ENCODE results near the gene ACTL6A.
A peak's percentile ranks its signal among the peaks of the same experiment; 100 is the strongest.
"Not testable (repeated sequence)": the region's sequence is repeated elsewhere in the genome, so short reads cannot be mapped to it uniquely, and the experiment has no call there.

ACTL6A gene

GRCh38 chr3:179562591-179563270 is at the start of gene ACTL6A:
TSS of gene ACTL6A (plus strand) at chr3:179562926. CDS start at chr3:179563093, 167 bp downstream.
- H3K27ac Mint-ChIP-seq: peak within 1 kb of the TSS; percentile 99

GRCh38 chr3:179513862-179514261 is 48.9 kb upstream of the ACTL6A start:
- Mint-ChIP-seq H3K4me1 (ENCODE audit: low read depth) (no peaks in the 10 kb centered on the region), H3K27me3 (peaks cover 4% of the 10 kb centered on the region), H3K9me3 (peaks cover 4% of the 10 kb centered on the region), H3K27ac (no peak overlapping the region), H3K4me3 (no peak overlapping the region), H3K36me3 (ENCODE audit: low read depth) (no peaks in the 10 kb centered on the region)

More at GRCh38 chr3:179562591-179563270, at the start of gene ACTL6A:
- no peaks in the 10 kb centered on the region for H3K36me3 Mint-ChIP-seq (ENCODE audit: low read depth)
- H3K4me1 Mint-ChIP-seq (ENCODE audit: low read depth): peaks cover 34% of the 10 kb centered on the region
- H3K27me3 Mint-ChIP-seq: peaks cover 7% of the 10 kb centered on the region
- H3K4me3 Mint-ChIP-seq: peak within 1 kb of the TSS; percentile 98
- H3K9me3 Mint-ChIP-seq: no peaks in the 10 kb centered on the region

- H3K4me3 Mint-ChIP-seq; H3K27me3 Mint-ChIP-seq; H3K4me1 Mint-ChIP-seq (ENCODE audit: low read depth): not testable (repeated sequence)
Observed at GRCh38 chr3:179516461-179517251, 46.1 kb upstream of the ACTL6A start.

GRCh38 chr3:179526482-179526881 is 36.2 kb upstream of the ACTL6A start:
- H3K4me3 Mint-ChIP-seq: no peak overlapping the region
- no peaks in the 10 kb centered on the region for H3K36me3 Mint-ChIP-seq (ENCODE audit: low read depth)
- no peaks in the 10 kb centered on the region for H3K4me1 Mint-ChIP-seq (ENCODE audit: low read depth)
- peaks cover 4% of the 10 kb centered on the region for H3K27me3 Mint-ChIP-seq
- H3K27ac Mint-ChIP-seq: no peak overlapping the region
- no peaks in the 10 kb centered on the region for H3K9me3 Mint-ChIP-seq

More at GRCh38 chr3:179516461-179517251, 46.1 kb upstream of the ACTL6A start:
- H3K27ac Mint-ChIP-seq; H3K36me3 Mint-ChIP-seq (ENCODE audit: low read depth); H3K9me3 Mint-ChIP-seq: not testable (repeated sequence)

- H3K4me1 Mint-ChIP-seq (ENCODE audit: low read depth): no peaks in the 10 kb centered on the region
- H3K4me3 Mint-ChIP-seq: no peak overlapping the region
- no peak overlapping the region for H3K27ac Mint-ChIP-seq
- H3K36me3 Mint-ChIP-seq (ENCODE audit: low read depth): no peaks in the 10 kb centered on the region
- peaks cover 4% of the 10 kb centered on the region for H3K27me3 Mint-ChIP-seq
- no peaks in the 10 kb centered on the region for H3K9me3 Mint-ChIP-seq
Observed at GRCh38 chr3:179526989-179527391, 35.7 kb upstream of the ACTL6A start.

GRCh38 chr3:179528772-179529171 is 34.0 kb upstream of the ACTL6A start:
- Mint-ChIP-seq H3K4me3 (no peak overlapping the region), H3K4me1 (ENCODE audit: low read depth) (no peaks in the 10 kb centered on the region), H3K27me3 (peaks cover 4% of the 10 kb centered on the region), H3K27ac (no peak overlapping the region), H3K36me3 (ENCODE audit: low read depth) (no peaks in the 10 kb centered on the region), H3K9me3 (no peaks in the 10 kb centered on the region)

GRCh38 chr3:179531576-179531975 is 31.1 kb upstream of the ACTL6A start:
- H3K9me3 Mint-ChIP-seq: no peaks in the 10 kb centered on the region
- no peaks in the 10 kb centered on the region for H3K36me3 Mint-ChIP-seq (ENCODE audit: low read depth)
- no peak overlapping the region for H3K4me3 Mint-ChIP-seq
- H3K27me3 Mint-ChIP-seq: peaks cover 4% of the 10 kb centered on the region
- H3K27ac Mint-ChIP-seq: no peak overlapping the region
- H3K4me1 Mint-ChIP-seq (ENCODE audit: low read depth): no peaks in the 10 kb centered on the region

GRCh38 chr3:179533274-179533673 is 29.5 kb upstream of the ACTL6A start:
- Mint-ChIP-seq H3K4me3 (no peak overlapping the region), H3K4me1 (ENCODE audit: low read depth) (no peaks in the 10 kb centered on the region), H3K36me3 (ENCODE audit: low read depth) (no peaks in the 10 kb centered on the region), H3K27me3 (peaks cover 4% of the 10 kb centered on the region), H3K9me3 (no peaks in the 10 kb centered on the region), H3K27ac (no peak overlapping the region)

GRCh38 chr3:179536256-179536655 is 26.5 kb upstream of the ACTL6A start:
- Mint-ChIP-seq H3K36me3 (ENCODE audit: low read depth) (no peaks in the 10 kb centered on the region), H3K4me3 (no peak overlapping the region), H3K27ac (no peak overlapping the region), H3K9me3 (no peaks in the 10 kb centered on the region), H3K27me3 (peaks cover 4% of the 10 kb centered on the region), H3K4me1 (ENCODE audit: low read depth) (no peaks in the 10 kb centered on the region)

- Mint-ChIP-seq H3K36me3 (ENCODE audit: low read depth) (no peaks in the 10 kb centered on the region), H3K27me3 (no peaks in the 10 kb centered on the region), H3K9me3 (no peaks in the 10 kb centered on the region), H3K27ac (no peak overlapping the region), H3K4me1 (ENCODE audit: low read depth) (no peaks in the 10 kb centered on the region), H3K4me3 (no peak overlapping the region)
Observed at GRCh38 chr3:179541094-179541493, 21.6 kb upstream of the ACTL6A start.

- Mint-ChIP-seq H3K9me3 (no peaks in the 10 kb centered on the region), H3K4me3 (no peak overlapping the region), H3K36me3 (ENCODE audit: low read depth) (no peaks in the 10 kb centered on the region), H3K4me1 (ENCODE audit: low read depth) (no peaks in the 10 kb centered on the region), H3K27me3 (no peaks in the 10 kb centered on the region), H3K27ac (no peak overlapping the region)
Observed at GRCh38 chr3:179541596-179541995, 21.1 kb upstream of the ACTL6A start.

GRCh38 chr3:179542375-179542774 is 20.4 kb upstream of the ACTL6A start:
- Mint-ChIP-seq H3K9me3 (no peaks in the 10 kb centered on the region), H3K27me3 (no peaks in the 10 kb centered on the region), H3K4me1 (ENCODE audit: low read depth) (no peaks in the 10 kb centered on the region), H3K27ac (no peak overlapping the region), H3K36me3 (ENCODE audit: low read depth) (no peaks in the 10 kb centered on the region), H3K4me3 (no peak overlapping the region)

- H3K27ac Mint-ChIP-seq: no peak overlapping the region
- no peaks in the 10 kb centered on the region for H3K4me1 Mint-ChIP-seq (ENCODE audit: low read depth)
- H3K4me3 Mint-ChIP-seq: no peak overlapping the region
- no peaks in the 10 kb centered on the region for H3K36me3 Mint-ChIP-seq (ENCODE audit: low read depth)
- H3K9me3 Mint-ChIP-seq: no peaks in the 10 kb centered on the region
- H3K27me3 Mint-ChIP-seq: no peaks in the 10 kb centered on the region
Observed at GRCh38 chr3:179544981-179545645, 17.6 kb upstream of the ACTL6A start.

GRCh38 chr3:179546814-179547241 is 15.9 kb upstream of the ACTL6A start:
- Mint-ChIP-seq H3K4me1 (ENCODE audit: low read depth) (no peaks in the 10 kb centered on the region), H3K27me3 (no peaks in the 10 kb centered on the region), H3K9me3 (no peaks in the 10 kb centered on the region), H3K4me3 (no peak overlapping the region), H3K36me3 (ENCODE audit: low read depth) (no peaks in the 10 kb centered on the region), H3K27ac (no peak overlapping the region)

Data from stimulated activated naive CD8-positive, alpha-beta T cell treated with anti-CD3 and anti-CD28 coated beads, Interleukin-15, Interleukin-2, amounts not matched to agents 100 ng/mL and 50 ng/mL, for 24 hours (primary cell).